ENCODE measurements around the gene ZBED5.
"Not testable (repeated sequence)": the region's sequence is repeated elsewhere in the genome, so short reads cannot be mapped to it uniquely, and the experiment has no call there.

ZBED5 gene

DNA sequence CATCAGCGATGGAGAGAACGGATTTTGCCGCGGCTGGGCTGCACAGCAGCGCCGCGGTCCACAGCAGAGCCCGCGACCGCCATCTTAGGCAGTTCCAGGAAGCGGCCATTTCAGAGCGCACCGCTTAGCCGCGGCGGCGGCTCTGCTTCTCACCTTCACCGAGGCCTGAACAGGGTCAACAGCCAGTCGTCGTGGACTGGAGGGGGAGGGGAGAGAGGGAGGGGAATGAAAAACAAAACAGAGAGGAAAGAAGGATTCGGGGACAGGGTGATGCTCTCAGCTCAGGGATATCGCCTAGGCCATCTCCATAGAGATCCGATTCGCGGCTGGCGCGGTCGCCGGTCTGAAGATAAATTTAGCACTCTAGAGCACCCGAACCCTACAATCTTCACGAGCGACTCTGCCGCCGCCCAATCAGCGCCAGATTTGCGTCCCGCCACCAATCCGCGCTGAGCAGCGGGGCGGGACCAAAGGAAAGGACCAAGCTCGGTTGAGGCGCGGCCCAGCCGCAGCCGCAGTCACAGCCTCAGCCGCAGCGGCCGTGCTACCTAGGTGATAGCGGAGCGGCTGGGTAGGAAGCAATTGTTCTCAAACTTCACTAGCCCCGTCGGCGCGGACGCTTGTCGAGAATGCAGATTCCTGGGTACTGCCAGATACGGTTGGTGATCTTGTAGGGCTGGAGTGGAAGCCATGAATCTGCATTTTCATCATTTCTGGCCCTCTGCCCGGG lies at the start of gene ZBED5:
Gene ZBED5 (minus strand): TSS at position 345 of the 730 bp plus-strand sequence. CDS start 3,108 bp downstream, outside the sequence.
- DNase-seq (ENCODE audit: low spot score) = peak; percentile 96

DNA sequence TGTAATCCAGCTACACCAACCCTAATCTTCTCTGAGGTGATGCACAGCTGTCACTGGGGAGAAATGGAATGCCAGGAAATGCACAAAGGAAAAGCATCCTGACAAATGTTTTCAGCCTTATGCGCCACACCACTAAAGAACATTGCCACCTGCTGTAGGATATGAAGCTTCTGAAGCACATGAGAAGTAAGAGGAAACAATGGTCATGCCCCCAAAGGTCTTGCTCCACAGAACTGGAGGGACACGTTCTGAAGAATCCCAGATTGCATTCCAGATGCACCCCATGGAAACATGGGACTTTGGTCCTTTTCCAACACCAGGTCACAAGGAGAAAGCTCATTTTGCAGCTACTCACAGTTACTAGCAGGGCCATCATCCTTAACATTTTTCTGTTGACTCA lies 48.7 kb upstream of the ZBED5 start:
- no peak for DNase-seq (ENCODE audit: low spot score)

DNA sequence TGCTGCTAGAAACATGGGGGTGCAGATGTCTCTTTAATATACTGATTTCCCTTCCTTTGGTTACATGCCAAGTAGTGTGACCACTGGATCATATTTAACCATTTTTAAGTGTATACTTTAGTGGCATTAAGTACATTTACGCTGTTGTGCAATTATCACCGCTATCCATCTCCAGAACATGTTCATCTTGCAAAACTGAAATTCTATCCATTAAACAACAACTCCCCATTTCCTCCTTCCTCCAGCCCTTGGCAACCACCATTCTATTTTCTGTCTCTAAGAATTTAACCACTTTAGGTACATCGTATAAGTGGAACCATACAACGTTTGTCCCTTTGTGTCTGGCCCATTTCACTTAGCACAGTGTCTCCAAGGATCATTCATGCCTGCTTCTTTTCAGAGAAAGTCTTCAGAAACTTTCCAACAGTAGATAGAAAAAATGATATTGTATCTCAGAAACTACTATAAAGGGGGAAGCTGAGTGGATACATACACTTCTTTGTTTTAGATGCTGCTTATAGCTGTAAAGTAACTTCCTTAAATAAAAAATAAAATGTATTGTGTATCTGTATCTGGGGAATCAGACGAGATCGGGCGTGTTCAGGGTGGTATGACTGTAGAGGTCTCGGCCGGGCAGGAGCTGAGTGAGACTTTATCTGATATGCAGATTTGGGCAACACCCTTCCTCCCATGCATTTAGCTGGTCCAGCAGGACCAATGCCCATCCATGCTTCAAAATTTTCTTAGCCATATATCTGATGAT lies 44.6 kb upstream of the ZBED5 start:
- DNase-seq (ENCODE audit: low spot score) = no peak

DNA sequence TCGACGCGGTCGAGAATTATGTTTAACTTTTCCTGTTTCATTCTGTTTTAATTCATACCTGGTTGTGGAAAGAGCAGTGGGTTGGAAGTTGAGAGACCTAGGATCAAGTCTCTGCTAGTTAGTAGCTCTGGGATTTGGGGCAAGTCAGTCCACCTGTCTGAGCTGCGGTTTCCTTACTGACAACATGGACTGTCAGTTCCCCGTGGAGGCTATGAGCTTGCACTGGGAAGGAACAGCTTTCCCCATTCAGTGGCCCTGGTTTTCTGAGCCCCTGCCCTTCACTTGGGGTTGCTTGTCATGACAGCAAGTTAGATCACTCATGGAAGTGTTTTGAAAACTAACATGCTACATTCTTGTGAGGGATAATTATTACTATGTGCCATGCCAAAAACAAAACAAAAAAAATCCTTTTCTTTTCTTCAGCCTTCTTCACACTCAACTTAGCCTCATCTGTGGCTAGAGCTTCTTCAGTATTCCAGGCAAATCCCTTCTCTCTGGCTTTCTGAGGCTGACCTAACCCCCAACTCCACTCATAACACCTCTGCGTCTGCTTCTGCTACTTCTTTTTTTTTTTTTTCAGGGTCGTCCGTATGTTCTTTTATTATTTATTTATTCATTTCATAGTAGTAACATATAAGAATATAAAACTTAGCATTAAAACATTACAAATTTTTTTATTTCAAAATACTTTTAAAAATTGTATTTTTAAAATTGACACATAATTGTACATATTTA lies 43.0 kb upstream of the ZBED5 start:
- no peak for DNase-seq (ENCODE audit: low spot score)

DNA sequence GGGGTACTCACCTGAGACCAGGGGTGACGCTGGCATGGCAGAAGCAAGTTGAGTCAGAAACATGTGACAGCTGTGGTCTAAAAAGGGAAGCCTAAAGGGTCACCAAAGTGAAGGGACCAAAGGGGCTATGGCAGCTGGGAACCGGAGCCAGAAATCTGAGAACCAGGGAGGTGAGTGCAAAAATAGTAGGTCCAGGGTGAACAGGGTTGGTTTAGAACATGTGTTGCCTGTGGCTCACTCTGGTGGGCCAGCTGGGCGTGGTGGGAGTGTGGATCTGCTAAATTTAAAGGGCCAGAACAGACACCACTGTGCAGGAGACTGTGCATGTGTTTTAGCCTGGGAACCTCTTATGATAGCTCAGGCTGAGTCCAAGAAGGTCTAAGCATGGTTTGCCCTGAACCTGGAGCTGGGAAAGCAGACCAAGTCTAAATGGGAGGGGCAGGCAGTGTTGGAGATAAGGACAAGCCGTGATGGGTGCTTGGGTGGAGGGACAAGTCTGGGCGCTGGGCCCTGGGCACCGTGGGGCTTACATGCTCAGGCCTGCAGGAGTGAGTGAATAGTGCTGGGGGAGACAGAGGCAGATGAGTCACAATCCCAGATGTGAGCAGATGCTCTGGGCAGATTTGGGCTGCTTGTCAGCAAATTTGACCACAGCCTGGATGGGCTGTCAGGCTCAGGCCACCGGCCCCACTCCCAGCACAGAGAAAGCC lies 41.4 kb upstream of the ZBED5 start:
- DNase-seq (ENCODE audit: low spot score) = no peak

DNA sequence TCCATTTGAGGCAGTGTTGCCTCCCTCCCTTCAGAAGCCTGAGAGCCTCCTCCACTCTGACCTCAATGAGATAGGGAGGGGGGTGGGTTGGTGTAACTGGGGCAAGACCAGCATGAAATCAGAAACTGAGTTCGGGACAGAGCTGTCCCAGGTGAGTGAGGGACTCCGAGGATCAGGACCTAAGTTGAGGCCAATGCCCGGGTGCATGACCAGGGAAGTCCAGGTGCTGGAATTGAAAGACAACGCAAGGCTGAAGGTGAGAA lies 40.8 kb upstream of the ZBED5 start:
- DNase-seq (ENCODE audit: low spot score) = no peak

DNA sequence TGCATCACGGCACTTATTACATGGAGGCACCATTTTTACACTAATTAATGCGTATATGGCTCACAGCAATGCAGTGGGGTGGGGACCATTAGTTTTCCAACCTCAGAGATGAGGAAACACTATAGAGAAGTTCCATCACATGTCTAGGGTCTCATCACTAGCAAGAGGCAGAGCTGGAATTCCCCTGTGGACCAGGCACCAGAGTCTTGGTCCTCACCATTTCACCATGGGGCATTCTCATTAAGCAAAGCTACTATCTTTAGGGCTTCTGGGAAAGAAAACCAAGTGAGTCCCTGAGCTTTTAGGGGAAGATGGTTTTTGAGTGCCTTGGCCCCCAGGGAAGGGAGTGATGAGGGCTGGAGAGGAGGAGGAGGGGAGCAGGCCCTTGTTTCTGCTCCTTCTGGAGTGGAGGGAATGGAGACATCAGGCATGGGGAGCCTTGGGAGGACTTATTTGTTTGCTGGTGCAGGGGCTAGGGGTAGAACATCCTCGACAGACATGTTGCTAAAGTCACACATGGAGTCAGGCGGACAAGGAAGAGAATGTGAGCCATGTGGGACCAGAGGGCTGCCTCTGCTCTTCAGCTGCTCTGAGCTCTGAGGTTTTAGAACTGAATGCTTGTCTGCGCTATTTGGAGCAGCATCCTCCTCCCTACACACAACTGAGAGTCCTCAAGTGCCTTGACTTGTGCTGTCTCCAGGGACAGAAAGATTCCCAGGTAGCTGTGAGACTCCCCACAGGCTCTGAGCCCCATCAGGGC lies 40.3 kb upstream of the ZBED5 start:
- no peak for DNase-seq (ENCODE audit: low spot score)

DNA sequence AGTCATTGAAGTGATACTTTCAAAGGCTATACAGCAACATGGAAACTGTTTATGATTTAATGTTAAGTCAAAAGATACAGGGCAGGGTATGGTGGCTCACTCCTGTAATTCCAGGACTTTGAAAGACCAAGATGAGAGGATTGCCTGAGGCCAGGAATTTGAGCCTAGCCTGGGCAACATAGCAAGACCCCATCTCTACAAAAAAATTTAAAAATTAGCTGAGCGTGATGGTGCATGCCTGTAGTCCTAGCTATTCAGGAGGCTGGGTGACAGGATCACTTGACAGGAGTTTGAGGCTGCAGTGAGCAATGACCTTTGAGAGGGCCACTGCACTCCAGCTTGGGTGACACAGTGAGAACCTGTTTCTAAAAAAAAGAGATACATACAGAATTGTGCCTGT lies 39.3 kb upstream of the ZBED5 start:
- no peak for DNase-seq (ENCODE audit: low spot score)

DNA sequence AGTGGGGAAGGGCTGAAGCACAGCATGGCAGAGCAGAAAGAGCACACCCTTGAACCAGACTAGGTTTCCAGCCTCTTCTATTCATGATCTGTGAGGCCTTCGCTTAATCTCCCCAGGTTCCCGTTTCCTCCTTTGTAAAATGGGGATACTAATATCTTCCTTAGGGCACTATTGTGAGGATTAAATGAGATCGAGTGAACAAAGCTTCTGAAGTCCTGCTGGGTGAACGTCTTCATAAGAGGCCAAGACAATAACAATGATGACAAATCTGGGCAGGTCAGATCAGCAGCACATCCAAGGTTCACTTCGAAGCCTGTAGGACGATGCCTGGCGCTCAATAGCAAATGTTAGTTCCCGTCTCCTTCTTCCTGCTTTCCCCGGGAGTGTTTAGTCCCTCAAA lies 38.6 kb upstream of the ZBED5 start:
- no peak for DNase-seq (ENCODE audit: low spot score)

DNA sequence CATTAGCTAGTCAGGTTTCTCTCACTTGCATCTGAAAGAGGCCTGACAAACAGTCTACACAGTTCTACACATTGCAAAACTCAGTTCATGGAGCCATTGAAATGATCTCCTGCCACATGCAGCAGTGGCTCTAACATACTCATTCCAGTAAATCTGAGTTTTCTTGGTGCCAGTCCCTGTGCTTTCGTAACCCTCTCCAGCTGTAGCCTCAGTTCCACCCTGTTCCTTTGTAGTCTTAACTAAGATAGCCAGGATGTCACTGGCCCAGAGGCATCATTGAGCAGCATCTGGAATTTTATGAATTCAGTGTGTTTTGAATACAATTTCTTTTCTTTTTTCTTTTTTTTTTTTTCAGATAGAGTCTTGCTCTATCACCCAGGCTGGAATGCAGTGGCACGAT lies 37.4 kb upstream of the ZBED5 start:
- no peak for DNase-seq (ENCODE audit: low spot score)

DNA sequence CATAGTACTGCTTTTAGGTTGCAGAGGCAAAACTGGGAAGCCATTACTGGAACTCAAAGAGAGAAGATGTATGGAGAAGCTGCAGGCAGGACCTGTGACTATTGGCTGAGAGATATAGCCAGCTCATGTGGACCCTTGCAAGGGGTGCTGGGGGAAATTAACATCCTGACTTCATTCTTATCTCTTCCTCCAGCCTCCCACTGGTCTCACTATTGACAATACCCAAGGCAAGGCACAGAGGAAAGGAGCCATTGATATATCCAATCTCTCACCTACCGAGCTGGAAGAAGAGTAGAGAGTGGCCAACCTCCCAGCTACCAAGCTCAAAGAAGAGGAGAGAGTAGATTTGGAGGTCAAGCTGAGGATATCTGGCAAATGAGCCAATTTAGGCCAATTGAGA lies 36.8 kb upstream of the ZBED5 start:
- no peak for DNase-seq (ENCODE audit: low spot score)

DNA sequence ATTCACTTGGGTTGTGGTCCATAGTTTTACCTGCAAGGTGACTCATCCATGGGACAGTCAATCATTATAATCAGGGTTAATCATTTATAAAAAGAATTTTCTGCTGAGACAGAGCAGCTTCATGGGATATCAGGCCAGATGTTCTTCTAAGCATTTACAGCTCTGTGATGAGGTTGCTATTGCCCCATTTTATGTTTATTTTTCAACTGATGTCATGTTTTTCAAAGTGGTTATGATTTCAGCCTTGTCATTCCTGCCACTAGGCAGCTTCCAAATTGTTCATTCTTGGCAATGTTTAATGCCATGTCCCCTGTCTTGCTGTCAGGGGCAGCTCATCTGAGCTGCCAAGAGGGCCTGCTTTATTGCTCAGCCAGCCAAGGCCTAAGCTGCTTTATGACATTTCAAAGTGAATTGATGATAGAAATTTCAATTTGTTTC lies 35.9 kb upstream of the ZBED5 start:
- no peak for DNase-seq (ENCODE audit: low spot score)

DNA sequence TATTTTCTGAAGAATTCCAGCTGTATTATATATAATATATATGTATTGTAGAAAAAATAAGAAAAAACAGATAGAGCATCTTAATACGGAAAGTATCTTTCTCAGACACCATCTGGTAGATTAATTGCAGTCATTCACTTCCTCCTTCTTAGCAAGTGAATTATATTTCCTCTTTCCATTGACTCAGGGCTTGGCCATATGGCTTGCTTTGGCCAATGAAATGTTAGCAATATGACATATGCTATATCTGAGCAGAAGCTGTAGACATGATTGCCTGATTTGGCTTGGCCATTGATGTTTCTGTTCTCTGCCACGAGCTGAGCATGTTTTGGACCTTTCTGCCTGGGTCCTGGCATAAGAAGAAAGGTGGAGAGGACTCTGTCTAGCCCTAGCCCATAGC lies 34.4 kb upstream of the ZBED5 start:
- DNase-seq (ENCODE audit: low spot score) = no peak

DNA sequence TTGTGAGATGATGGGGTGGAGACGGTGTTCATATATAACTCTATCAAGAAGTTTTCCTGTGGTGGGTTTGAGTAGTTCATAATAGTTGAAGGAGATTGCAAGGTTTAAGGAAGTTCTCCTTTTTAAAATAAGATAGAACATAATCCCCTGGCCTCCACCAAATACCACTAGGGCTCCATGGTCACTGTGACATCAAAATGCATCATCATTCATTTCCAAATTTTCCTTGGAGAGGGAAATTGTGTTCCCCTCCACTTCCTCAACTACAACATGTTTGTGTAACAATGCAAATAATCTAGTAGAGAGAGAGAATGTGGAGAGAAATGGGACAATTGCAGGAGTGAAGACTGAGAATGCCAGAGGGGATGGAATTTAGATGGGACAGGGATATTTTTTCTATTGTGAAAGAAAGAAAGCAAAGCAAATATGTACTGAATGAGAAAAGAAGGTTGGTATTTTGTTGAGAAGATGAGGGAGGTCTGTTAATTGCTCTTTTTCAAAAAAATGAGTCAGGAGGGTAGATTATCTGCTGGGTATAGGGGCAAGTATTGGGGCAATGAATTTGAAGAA lies 33.4 kb upstream of the ZBED5 start:
- DNase-seq (ENCODE audit: low spot score) = no peak

DNA sequence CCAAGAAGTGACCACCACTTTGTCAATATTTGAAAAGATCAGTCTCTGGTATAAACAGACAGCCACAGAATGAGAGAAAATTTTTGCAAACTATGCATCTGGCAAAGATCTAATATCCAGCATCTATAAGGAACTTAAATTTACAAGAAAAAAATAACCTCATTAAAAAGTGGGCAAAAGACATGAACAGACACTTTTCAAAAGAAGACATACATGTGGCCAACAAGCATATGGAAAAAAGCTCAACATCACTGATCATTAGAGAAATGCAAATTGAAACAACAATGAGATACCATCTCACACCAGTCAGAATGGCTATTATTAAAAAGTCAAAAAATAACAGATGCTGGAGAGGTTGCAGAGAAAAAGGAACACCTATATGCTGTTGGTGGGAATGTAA lies 32.2 kb upstream of the ZBED5 start:
- DNase-seq (ENCODE audit: low spot score) = not testable (repeated sequence)

DNA sequence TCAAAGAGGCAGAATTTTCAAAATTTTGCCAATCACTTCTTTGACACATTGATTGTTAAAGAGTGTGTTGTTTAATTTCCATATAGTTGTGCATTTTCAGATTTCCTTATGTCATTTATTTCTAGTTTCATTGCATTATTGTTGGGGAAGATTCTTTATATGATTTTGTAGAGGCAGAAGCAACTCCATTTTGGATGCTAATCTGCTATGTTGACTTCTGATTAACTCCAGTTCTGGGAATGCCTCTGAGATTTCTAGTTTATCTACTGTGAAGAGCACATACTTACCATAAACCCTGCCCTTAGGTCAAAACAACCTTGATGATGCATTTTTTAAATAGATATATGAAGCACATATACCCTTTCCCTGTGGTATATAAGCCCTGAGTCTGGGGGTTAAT lies 29.5 kb upstream of the ZBED5 start:
- no peak for DNase-seq (ENCODE audit: low spot score)

DNA sequence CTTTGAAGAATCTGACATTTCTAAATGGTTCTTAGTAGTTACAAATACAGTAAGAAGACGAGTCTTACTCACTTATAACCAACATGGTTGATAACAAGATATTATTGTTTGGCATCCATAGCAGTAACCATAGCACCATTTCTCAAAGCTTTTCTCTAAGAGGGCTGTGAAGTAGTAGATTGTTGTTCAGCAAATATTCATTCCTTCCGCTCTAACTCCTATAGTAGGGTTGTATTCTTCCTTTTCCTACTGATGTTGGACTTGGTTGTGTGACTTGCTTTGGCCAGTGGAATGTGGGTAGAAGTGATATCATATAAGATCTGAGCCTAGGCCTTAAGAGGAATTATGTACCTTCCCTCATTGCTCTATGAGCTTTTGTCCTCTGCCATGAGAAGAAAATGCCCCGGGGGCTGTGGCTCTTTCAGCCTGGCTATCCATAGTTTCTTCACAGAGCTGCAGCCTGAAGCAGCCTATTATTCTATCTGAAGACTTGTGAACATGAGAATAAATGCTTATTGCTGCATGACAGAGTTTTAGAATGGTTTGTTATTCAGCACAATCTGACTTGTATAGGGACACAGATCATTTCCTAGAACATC lies 28.9 kb upstream of the ZBED5 start:
- no peak for DNase-seq (ENCODE audit: low spot score)

DNA sequence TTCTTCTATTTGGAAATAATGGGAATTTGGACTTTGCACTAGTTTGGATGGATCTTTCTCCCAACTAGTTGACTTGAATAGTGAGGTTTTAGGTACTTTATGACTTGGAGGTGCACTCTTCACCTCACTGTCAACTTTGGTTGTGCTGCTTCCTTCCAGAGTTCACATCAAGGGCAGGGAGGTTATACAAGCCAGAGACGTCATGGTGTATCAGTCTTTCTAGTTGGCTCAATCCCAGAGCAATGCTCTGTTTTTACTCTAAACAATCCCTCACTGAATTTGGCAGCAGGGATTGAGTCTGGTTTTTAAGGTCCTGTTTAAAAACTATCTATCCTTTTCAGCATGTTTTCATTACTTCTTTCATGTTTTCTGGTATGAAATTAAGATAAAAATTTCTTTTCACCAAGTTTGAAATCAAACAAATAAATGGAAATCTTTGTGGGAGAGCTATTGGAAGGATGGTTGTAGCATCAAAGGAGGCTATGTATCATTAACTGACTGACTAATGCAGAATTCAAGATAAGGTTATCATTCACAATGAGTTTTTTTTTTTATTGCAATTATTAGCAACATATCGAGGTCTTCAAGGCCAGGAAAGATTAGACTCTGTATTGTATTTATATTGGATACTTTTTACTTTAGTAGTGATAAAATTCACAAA lies 28.0 kb upstream of the ZBED5 start:
- no peak for DNase-seq (ENCODE audit: low spot score)

DNA sequence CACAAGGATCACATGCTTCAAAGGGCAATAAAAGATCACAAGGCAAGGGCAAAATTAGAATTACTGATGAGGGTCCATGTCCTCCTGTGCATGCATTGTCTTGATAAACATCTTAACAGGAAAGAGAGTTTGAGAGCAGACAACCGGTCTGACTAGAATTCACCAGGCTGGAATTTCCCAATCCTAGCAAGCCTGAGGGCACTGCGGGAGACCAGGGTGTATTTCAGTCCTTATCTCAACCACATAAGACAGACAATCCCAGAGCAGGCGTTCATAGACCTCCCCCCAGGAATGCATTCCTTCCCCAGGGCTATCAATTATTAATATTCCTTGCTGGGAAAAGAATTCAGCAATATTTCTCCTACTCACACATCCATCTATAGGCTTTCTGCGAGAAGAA lies 26.4 kb upstream of the ZBED5 start:
- not testable (repeated sequence) for DNase-seq (ENCODE audit: low spot score)

DNA sequence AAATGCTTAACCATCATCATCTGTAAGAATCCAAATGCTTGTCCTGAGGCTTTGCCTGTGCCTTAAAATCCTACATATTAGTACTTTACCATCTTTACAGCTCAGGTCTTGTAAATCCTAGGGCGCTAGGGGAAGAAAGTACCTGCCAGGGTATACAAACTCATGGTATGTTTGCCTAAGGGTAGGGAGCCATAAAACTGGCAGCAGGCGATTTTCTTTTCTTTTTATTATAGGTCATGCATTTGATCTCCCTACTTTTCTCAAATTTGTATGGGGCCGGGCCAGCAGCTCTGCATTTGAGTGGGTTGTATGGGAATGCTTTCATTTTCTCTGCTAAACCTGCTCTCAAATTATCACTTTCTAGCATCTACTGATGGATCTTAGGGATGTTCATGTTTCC lies 24.0 kb upstream of the ZBED5 start:
- DNase-seq (ENCODE audit: low spot score) = no peak
